HepG2 (cell line): ENCODE results near the gene CD40. TPM values are rescaled to one million over a fixed set of nuclear protein-coding genes. Genes with fewer than 3 reads are reported as not detected.

Experiments
- ATAC-seq: fragments of 200-7000 bp; cut with Tn5 transposase; 3 replicates; pipeline ENCODE4 v1.9.1; 2020; ENCODE audit warnings: mild to moderate bottlenecking, moderate library complexity
- BruUV-seq: library from RNA; stranded (reverse); fragments of 400-500 nt; replicated peaks from 2 replicates; lab custom pipeline; 2021; lab: Mats Ljungman, UMichigan
- CTCF ChIA-PET: fragments of 300-600 bp; formaldehyde crosslinking; extraction: SDS; loops from one replicate; lab custom pipeline; 2021; ENCODE audit warnings: low total read pairs, inconsistent platforms, low intra/inter-chr PET ratio; lab: Yijun Ruan, JAX
- POLR2A ChIA-PET: fragments of 350-600 bp; sonication (Branson Sonifier 250); formaldehyde crosslinking; loops from one replicate; lab custom pipeline; 2020; ENCODE audit warnings: antibody characterized with exemption, inconsistent platforms; lab: Yijun Ruan, JAX
- DNase-seq: peaks from one replicate; pipeline ENCODE4 v3.0.0-alpha.2; 2015; ENCODE audit warnings: low spot score
- FAIRE-seq: peaks from 3 replicates; lab custom pipeline; 2011; peaks lifted over from hg19 to GRCh38; lab: Jason Lieb, UNC
- H2AFZ ChIP-seq: one replicate; pipeline ENCODE4 v1.6.1; 2011; ENCODE audit warnings: low read length, inconsistent platforms
- H3K27ac ChIP-seq: fragments of 300-600 bp; 3 replicates; pipeline ENCODE4 v1.8.0; 2011; ENCODE audit warnings: mixed run types, mild to moderate bottlenecking, mixed read lengths, low read length, inconsistent platforms; ENCODE audit not compliant: insufficient read depth; ENCODE audit errors: extremely low read length
- H3K27me3 ChIP-seq, 2 experiments: fragments of 200-600 bp in 1 of 2; 2 replicates in 1 of 2; 3 replicates in 1 of 2; pipeline versions ENCODE4 v1.6.0 to v1.8.0; 2011; ENCODE audit warnings: low read length in 2 of 2, mild to moderate bottlenecking in 2 of 2, moderate library complexity in 2 of 2, inconsistent platforms in 1 of 2; ENCODE audit not compliant: insufficient read depth in 2 of 2, control insufficient read depth in 1 of 2
- H3K36me3 ChIP-seq, 2 experiments: fragments of 200-600 bp in 1 of 2; replicated peaks in 1 of 2; 2 replicates in 1 of 2; 3 replicates in 1 of 2; pipeline versions ENCODE4 v1.5.1 to v1.8.0; 2011; ENCODE audit warnings: low read length in 2 of 2, inconsistent platforms in 1 of 2; ENCODE audit not compliant: insufficient read depth in 2 of 2, control insufficient read depth in 1 of 2
- H3K4me1 ChIP-seq: 2 replicates; pipeline ENCODE4 v1.5.1; 2012; ENCODE audit warnings: low read length, inconsistent platforms; ENCODE audit not compliant: insufficient read depth
- H3K4me2 ChIP-seq: 2 replicates; pipeline ENCODE4 v1.6.0; 2011; ENCODE audit warnings: low read depth, low read length, inconsistent platforms
- H3K4me3 ChIP-seq, 3 experiments: fragments of 200-600 bp in 1 of 3; sonication (generic), shearing (Covaris generic) in 1 of 3; replicated peaks in 1 of 3; 2 replicates each; pipeline ENCODE4 v1.5.1; 2011 to 2016; ENCODE audit warnings: low read length in 3 of 3, inconsistent platforms in 2 of 3, low read depth in 2 of 3, mild to moderate bottlenecking in 2 of 3, control low read depth in 1 of 3, mixed read lengths in 1 of 3; ENCODE audit not compliant: insufficient read depth in 1 of 3
- H3K79me2 ChIP-seq: one replicate; pipeline ENCODE4 v1.6.1; 2011; ENCODE audit warnings: low read length, inconsistent platforms; ENCODE audit not compliant: insufficient read depth
- H3K9ac ChIP-seq: 2 replicates; pipeline ENCODE4 v1.6.0; 2011; ENCODE audit warnings: mild to moderate bottlenecking, low read depth, low read length, inconsistent platforms; ENCODE audit not compliant: insufficient read depth
- H3K9me3 ChIP-seq: 2 replicates; pipeline ENCODE4 v1.5.1; 2012; ENCODE audit warnings: mild to moderate bottlenecking, low read length
- H4K20me1 ChIP-seq: 2 replicates; pipeline ENCODE4 v1.6.0; 2011; ENCODE audit warnings: inconsistent platforms, mild to moderate bottlenecking, low read length, moderate library complexity; ENCODE audit not compliant: insufficient read depth
- ATF7 ChIP-seq, 2 experiments: fragments of 450-650 bp in 1 of 2; sonication (generic) in 1 of 2; formaldehyde crosslinking in 1 of 2; IDR thresholded peaks; 2 replicates each; pipeline versions ENCODE4 v1.4.0 to v1.6.1; 2016 to 2020; ENCODE audit warnings: antibody characterized with exemption in 1 of 2, mild to moderate bottlenecking in 1 of 2, missing genetic modification reagents in 1 of 2
- CBX1 ChIP-seq: IDR thresholded peaks from one replicate; pipeline ENCODE4 v1.6.1; 2016; ENCODE audit warnings: antibody characterized with exemption, low read depth
- CBX5 ChIP-seq: sonication (generic); formaldehyde crosslinking; IDR thresholded peaks from 2 replicates; pipeline ENCODE4 v1.4.0; 2020; ENCODE audit warnings: missing genetic modification reagents, borderline replicate concordance
- HNF1B ChIP-seq: sonication (generic); formaldehyde crosslinking; IDR thresholded peaks from 2 replicates; pipeline ENCODE4 v1.5.1; 2020; ENCODE audit warnings: mild to moderate bottlenecking, moderate library complexity, missing genetic modification reagents
- KDM1A ChIP-seq: IDR thresholded peaks from 2 replicates; pipeline ENCODE4 v1.6.1; 2016; ENCODE audit warnings: missing compliant biosample characterization
- LCORL ChIP-seq, 2 experiments: fragments of 450-650 bp in 1 of 2; sonication (generic) in 1 of 2; formaldehyde crosslinking in 1 of 2; IDR thresholded peaks; 2 replicates each; pipeline versions ENCODE4 v1.5.0 to v1.6.1; 2017 to 2020; ENCODE audit warnings: antibody characterized with exemption in 1 of 2, missing genetic modification reagents in 1 of 2
- SIN3A ChIP-seq: IDR thresholded peaks from 2 replicates; pipeline ENCODE4 v1.6.1; 2011; ENCODE audit warnings: low read depth, mild to moderate bottlenecking, control low read depth, low read length, borderline replicate concordance
- ZMAT3 ChIP-seq: sonication (generic); formaldehyde crosslinking; conservative IDR thresholded peaks from 2 replicates; pipeline ENCODE4 v1.7.0; 2021; ENCODE audit warnings: missing genetic modification reagents
- ZNF280B ChIP-seq: sonication (generic); formaldehyde crosslinking; IDR thresholded peaks from 2 replicates; pipeline ENCODE4 v1.5.0; 2020; ENCODE audit warnings: missing genetic modification reagents, mild to moderate bottlenecking, borderline replicate concordance
- ZNF564 ChIP-seq: sonication (generic); formaldehyde crosslinking; IDR thresholded peaks from 2 replicates; pipeline ENCODE4 v1.8.1; 2023; ENCODE audit warnings: mild to moderate bottlenecking, missing genetic modification reagents
- ZNF589 ChIP-seq: sonication (generic); formaldehyde crosslinking; conservative IDR thresholded peaks from 2 replicates; pipeline ENCODE4 v1.8.0; 2022; ENCODE audit warnings: mild to moderate bottlenecking, moderate library complexity, missing genetic modification reagents
- ZNF616 ChIP-seq: sonication (generic); formaldehyde crosslinking; IDR thresholded peaks from 2 replicates; pipeline ENCODE4 v1.5.0; 2020; ENCODE audit warnings: low read depth, mild to moderate bottlenecking, missing genetic modification reagents
- ZNF749 ChIP-seq: sonication (generic); formaldehyde crosslinking; IDR thresholded peaks from 2 replicates; pipeline ENCODE4 v1.8.0; 2022; ENCODE audit warnings: mild to moderate bottlenecking, missing genetic modification reagents, moderate library complexity, borderline replicate concordance
- WGBS: methylation state at CpG from one replicate; pipeline ENCODE4 v1.1.6; 2017; ENCODE audit warnings: low lambda C conversion rate; 5-methylcytosine and 5-hydroxymethylcytosine counted together
- in situ Hi-C: cut with HindIII; loops from 2 replicates; pipeline ENCODE4 v1.10.0; 2017; ENCODE audit warnings: low pct_unique_long_range_greater_than_20kb; ENCODE audit not compliant: extremely low pct_ligation_motif_present
- intact Hi-C: fragments of 100-400 bp; cut with micrococcal nuclease; formaldehyde crosslinking; loops from one replicate; pipeline ENCODE4 v1.10.0; 2022; ENCODE audit not compliant: unreplicated experiment
- polyA plus RNA-seq, 8 experiments: library from polyadenylated mRNA; depleted of rRNA in 3 of 8; stranded (reverse) in 7 of 8; unstranded in 1 of 8; fragments of >200 nt; fragmentation: Illumina TruSeq in 4 of 8; extraction: Trizol in 4 of 8; gene quantifications; 2 replicates each; pipeline versions ENCODE4 v1.2.1 to v1.2.3, GENCODE V29; 2011 to 2016; ENCODE audit warnings: low read depth in 4 of 8, missing spikeins in 1 of 8, mixed read lengths in 1 of 8; ENCODE audit not compliant: insufficient read depth in 1 of 8
- total RNA-seq, 5 experiments: library from RNA; depleted of rRNA; stranded (reverse); fragments of >200 nt; fragmentation: Illumina TruSeq; extraction: Trizol; gene quantifications; 2 replicates each; pipeline ENCODE4 v1.2.3, GENCODE V29; 2016; ENCODE audit warnings: low read depth in 1 of 5
- TF ChIP-seq, protein P1 (sequence below): sonication (generic); formaldehyde crosslinking; IDR thresholded peaks from 2 replicates; pipeline ENCODE4 v1.4.0; 2020; ENCODE audit warnings: mild to moderate bottlenecking, missing genetic modification reagents
- TF ChIP-seq, protein P2 (sequence below): sonication (generic); formaldehyde crosslinking; conservative IDR thresholded peaks from 2 replicates; pipeline ENCODE4 v1.4.0; 2020; ENCODE audit warnings: missing genetic modification reagents
- TF ChIP-seq, protein P3 (sequence below): IDR thresholded peaks from 2 replicates; pipeline ENCODE4 v1.6.1; 2016; ENCODE audit warnings: low read depth, control low read depth

CD40 gene
- total and polyA plus RNA-seq, 2 of the 13 experiments (the other 11 are each of a cell fraction or from before 2014, with no cell fraction given): 4.6 to 13.4 TPM

DNA sequence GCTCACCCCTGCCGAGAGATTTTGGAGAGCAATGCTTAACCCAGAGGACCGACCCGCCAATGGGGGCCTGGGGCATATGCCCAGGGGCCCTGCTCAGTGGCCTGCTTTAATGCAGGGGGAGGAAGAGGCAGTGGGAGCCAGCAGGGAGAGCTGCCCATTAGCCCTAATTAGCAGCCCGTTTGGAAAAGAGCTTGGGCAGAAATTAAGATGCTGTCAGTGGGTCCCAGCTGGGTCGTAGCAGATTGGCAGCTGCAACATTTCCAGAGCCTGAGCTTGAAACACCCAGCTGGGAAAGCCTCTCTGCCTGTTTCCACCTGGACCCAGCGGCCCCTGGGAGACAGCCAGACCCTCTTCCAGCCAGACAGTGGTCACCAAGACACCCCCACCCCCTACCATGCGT, 39.5 kb downstream of the CD40 start (continued):
- TF ChIP-seq HNF1B (CRISPR knock-in tag): no peak
- TF ChIP-seq ZMAT3 (CRISPR knock-in tag): no peak
- no peak for TF ChIP-seq ZNF616 (CRISPR knock-in tag)
- TF ChIP-seq, protein P1, sequence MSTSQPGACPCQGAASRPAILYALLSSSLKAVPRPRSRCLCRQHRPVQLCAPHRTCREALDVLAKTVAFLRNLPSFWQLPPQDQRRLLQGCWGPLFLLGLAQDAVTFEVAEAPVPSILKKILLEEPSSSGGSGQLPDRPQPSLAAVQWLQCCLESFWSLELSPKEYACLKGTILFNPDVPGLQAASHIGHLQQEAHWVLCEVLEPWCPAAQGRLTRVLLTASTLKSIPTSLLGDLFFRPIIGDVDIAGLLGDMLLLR: no peak

DNA sequence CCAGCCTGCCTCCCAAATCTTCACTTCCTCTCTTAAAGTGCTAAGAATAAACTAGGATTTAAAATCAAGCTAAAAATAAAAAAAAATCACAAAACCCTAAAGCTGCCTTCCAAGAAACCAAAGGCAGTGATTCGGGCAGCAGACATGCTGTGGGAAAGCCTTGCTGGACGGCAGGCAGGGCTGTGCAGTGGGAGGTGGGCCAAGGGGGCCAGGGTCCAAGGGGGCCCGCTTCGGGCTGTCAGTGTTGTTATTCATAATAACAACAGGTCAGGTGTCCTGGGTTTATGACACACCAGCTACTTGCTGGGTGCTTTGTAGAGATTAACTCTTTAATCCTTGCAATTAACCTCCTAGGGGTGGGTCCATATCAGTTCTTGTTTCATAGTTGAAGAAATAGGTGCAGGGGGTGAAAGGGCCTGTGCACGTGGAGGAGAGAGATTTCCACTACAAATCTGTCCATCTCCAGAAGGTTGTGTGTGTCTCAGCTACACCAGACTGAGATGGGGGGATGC, 40.4 kb downstream of the CD40 start:
- intact Hi-C loops: no loop called here
- Histone ChIP-seq H2AFZ (no peak overlapping the region), H4K20me1 (no peaks in the 10 kb centered on the region; the same call in 1 of the 2 replicates), H3K27me3 (peaks cover 4 to 60% of the 10 kb centered on the region in 2 experiments; a peak in 4 of 5 replicates), H3K79me2 (no peaks in the 10 kb centered on the region), H3K4me2 (no peak overlapping the region), H3K4me1 (peaks cover 9% of the 10 kb centered on the region; the same call in 1 of the 2 replicates), H3K9me3 (no peaks in the 10 kb centered on the region), H3K9ac (no peak overlapping the region), H3K4me3 (no peak overlapping the region), H3K27ac (no peak overlapping the region), H3K36me3 (no peaks in the 10 kb centered on the region)
- ChIA-PET POLR2A (no interaction called here), CTCF (no interaction called here)
- BruUV-seq: no TSS peak
- no peak for FAIRE-seq
- WGBS: 0% methylated on average over 5 of the region's 5 CpGs
- in situ Hi-C loops: no loop called here
- DNase-seq: no peak
- no peak for ATAC-seq
- TF ChIP-seq SIN3A (no peak), ZNF280B (CRISPR knock-in tag) (no peak), ZNF564 (CRISPR knock-in tag) (no peak), KDM1A (no peak), CBX5 (CRISPR knock-in tag) (no peak), LCORL (IDR thresholded peaks at IDR 0.05) (no peak), LCORL (CRISPR knock-in tag; IDR thresholded peaks at IDR 0.05) (no peak), ZNF749 (CRISPR knock-in tag) (no peak), CBX1 (no peak), ZNF589 (no peak), ATF7 (IDR thresholded peaks at IDR 0.05) (no peak), ATF7 (CRISPR knock-in tag; IDR thresholded peaks at IDR 0.05) (no peak)
- TF ChIP-seq, protein P2, sequence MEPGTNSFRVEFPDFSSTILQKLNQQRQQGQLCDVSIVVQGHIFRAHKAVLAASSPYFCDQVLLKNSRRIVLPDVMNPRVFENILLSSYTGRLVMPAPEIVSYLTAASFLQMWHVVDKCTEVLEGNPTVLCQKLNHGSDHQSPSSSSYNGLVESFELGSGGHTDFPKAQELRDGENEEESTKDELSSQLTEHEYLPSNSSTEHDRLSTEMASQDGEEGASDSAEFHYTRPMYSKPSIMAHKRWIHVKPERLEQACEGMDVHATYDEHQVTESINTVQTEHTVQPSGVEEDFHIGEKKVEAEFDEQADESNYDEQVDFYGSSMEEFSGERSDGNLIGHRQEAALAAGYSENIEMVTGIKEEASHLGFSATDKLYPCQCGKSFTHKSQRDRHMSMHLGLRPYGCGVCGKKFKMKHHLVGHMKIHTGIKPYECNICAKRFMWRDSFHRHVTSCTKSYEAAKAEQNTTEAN (CRISPR knock-in tag): no peak
- TF ChIP-seq, protein P3, sequence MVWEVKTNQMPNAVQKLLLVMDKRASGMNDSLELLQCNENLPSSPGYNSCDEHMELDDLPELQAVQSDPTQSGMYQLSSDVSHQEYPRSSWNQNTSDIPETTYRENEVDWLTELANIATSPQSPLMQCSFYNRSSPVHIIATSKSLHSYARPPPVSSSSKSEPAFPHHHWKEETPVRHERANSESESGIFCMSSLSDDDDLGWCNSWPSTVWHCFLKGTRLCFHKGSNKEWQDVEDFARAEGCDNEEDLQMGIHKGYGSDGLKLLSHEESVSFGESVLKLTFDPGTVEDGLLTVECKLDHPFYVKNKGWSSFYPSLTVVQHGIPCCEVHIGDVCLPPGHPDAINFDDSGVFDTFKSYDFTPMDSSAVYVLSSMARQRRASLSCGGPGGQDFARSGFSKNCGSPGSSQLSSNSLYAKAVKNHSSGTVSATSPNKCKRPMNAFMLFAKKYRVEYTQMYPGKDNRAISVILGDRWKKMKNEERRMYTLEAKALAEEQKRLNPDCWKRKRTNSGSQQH (CRISPR knock-in tag): no peak
